GM12878 (cell line): ENCODE measurements around the gene CCNYL1. TPM values are rescaled to one million over a fixed set of nuclear protein-coding genes. Genes with fewer than 3 reads are reported as not detected.

Experiments
- ATAC-seq: fragments of 200-7000 bp; cut with Tn5 transposase; 3 replicates; pipeline ENCODE4 v1.9.1; 2020; ENCODE audit warnings: mild to moderate bottlenecking, moderate library complexity
- BruUV-seq: library from RNA; stranded (reverse); fragments of 400-500 nt; replicated peaks from 2 replicates; lab custom pipeline; 2021; lab: Mats Ljungman, UMichigan
- CTCF ChIA-PET: fragments of 300-600 bp; sonication (Branson Sonifier 250); formaldehyde crosslinking; extraction: SDS; loops from one replicate; lab custom pipeline; 2021; ENCODE audit warnings: inconsistent platforms; lab: Yijun Ruan, JAX
- POLR2A ChIA-PET: fragments of 350-600 bp; formaldehyde crosslinking; extraction: SDS; loops from one replicate; lab custom pipeline; 2021; ENCODE audit warnings: inconsistent platforms; lab: Charles Lee
- RAD21 ChIA-PET: fragments of 300-600 bp; sonication (Branson Sonifier 250); formaldehyde crosslinking; loops from one replicate; lab custom pipeline; 2023; ENCODE audit warnings: antibody characterized with exemption; ENCODE audit not compliant: unreplicated experiment; lab: Charles Lee
- SMC1A ChIA-PET: fragments of 300-600 bp; sonication (Branson Sonifier 250); formaldehyde crosslinking; loops from one replicate; lab custom pipeline; 2023; ENCODE audit not compliant: unreplicated experiment, uncharacterized antibody; lab: Charles Lee
- DNase-seq: peaks from one replicate; pipeline ENCODE4 v3.0.0-alpha.2; 2011; ENCODE audit warnings: low read depth, low spot score
- FAIRE-seq: peaks from 3 replicates; lab custom pipeline; 2011; peaks lifted over from hg19 to GRCh38; lab: Jason Lieb, UNC
- H2AFZ ChIP-seq: 2 replicates; pipeline ENCODE4 v1.6.0; 2011; ENCODE audit warnings: low read depth, low read length, control low read depth; ENCODE audit not compliant: control insufficient read depth
- H3K27ac ChIP-seq: 2 replicates; pipeline ENCODE4 v1.5.1; 2011; ENCODE audit warnings: control low read depth; ENCODE audit not compliant: control insufficient read depth, insufficient read depth
- H3K27me3 ChIP-seq, 2 experiments: replicated peaks in 1 of 2; 2 replicates each; pipeline versions ENCODE4 v1.6.0 to v1.6.1; 2011; ENCODE audit warnings: low read length in 1 of 2; ENCODE audit not compliant: control insufficient read depth in 2 of 2, insufficient read depth in 2 of 2
- H3K36me3 ChIP-seq, 2 experiments: 2 replicates each; pipeline ENCODE4 v1.5.1; 2011; ENCODE audit warnings: low read length in 1 of 2; ENCODE audit not compliant: control insufficient read depth in 2 of 2, insufficient read depth in 2 of 2
- H3K4me1 ChIP-seq: 2 replicates; pipeline ENCODE4 v1.6.1; 2011; ENCODE audit warnings: mild to moderate bottlenecking, low read length, moderate library complexity, mixed read lengths; ENCODE audit not compliant: control insufficient read depth, insufficient read depth
- H3K4me2 ChIP-seq: 2 replicates; pipeline ENCODE4 v1.6.0; 2011; ENCODE audit warnings: control low read depth; ENCODE audit not compliant: control insufficient read depth, insufficient read depth
- H3K4me3 ChIP-seq: fragments of 200-600 bp; sonication (generic); 2 replicates; pipeline ENCODE4 v1.5.1; 2016
- H3K79me2 ChIP-seq: 2 replicates; pipeline ENCODE4 v1.6.0; 2011; ENCODE audit warnings: low read length; ENCODE audit not compliant: control insufficient read depth, insufficient read depth
- H3K9ac ChIP-seq: 2 replicates; pipeline ENCODE4 v1.8.0; 2011; ENCODE audit warnings: low read length, control low read depth, mixed read lengths; ENCODE audit not compliant: control insufficient read depth, insufficient read depth
- H3K9me3 ChIP-seq: replicated peaks from 3 replicates; pipeline ENCODE4 v1.5.1; 2011; ENCODE audit warnings: mild to moderate bottlenecking, low read length; ENCODE audit not compliant: control insufficient read depth, insufficient read depth
- H4K20me1 ChIP-seq: 2 replicates; pipeline ENCODE4 v1.6.0; 2011; ENCODE audit not compliant: control insufficient read depth, insufficient read depth
- BACH1 ChIP-seq: fragments of 450-650 bp; IDR thresholded peaks from 2 replicates; pipeline ENCODE4 v1.6.1; 2017; ENCODE audit warnings: mild to moderate bottlenecking, borderline replicate concordance
- DPF2 ChIP-seq: fragments of 450-650 bp; IDR thresholded peaks from 2 replicates; pipeline ENCODE4 v1.6.1; 2017; ENCODE audit warnings: mild to moderate bottlenecking
- EGR1 ChIP-seq, 2 experiments: IDR thresholded peaks; 1 replicate in 1 of 2; 2 replicates in 1 of 2; pipeline ENCODE4 v1.6.1; 2011 to 2012; ENCODE audit warnings: low read depth in 2 of 2, low read length in 2 of 2, borderline replicate concordance in 1 of 2, mild to moderate bottlenecking in 1 of 2, moderate library complexity in 1 of 2
- MTA2 ChIP-seq: fragments of 450-650 bp; IDR thresholded peaks from 2 replicates; pipeline ENCODE4 v1.6.1; 2016; ENCODE audit warnings: low read depth, mild to moderate bottlenecking, moderate library complexity
- WGBS: methylation state at CpG from one replicate; pipeline ENCODE4 v1.1.6; 2016; ENCODE audit warnings: low lambda C conversion rate; ENCODE audit not compliant: insufficient replicate concordance, insufficient coverage; ENCODE audit errors: missing lambda C conversion rate; 5-methylcytosine and 5-hydroxymethylcytosine counted together
- in situ Hi-C: fragments of 300-500 bp; cut with MboI; formaldehyde crosslinking; loops from 9 replicates; pipeline ENCODE4 v1.14.3; 2018; ENCODE audit warnings: mixed read lengths
- intact Hi-C: fragments of 100-400 bp; cut with micrococcal nuclease; formaldehyde crosslinking; loops from one replicate; pipeline ENCODE4 v1.14.2; 2022; ENCODE audit not compliant: unreplicated experiment
- polyA plus RNA-seq, 11 experiments: library from polyadenylated mRNA; depleted of rRNA in 4 of 11; unstranded in 6 of 11; stranded (reverse) in 5 of 11; fragments of >200 nt; fragmentation: Nextera tagmentation in 4 of 11; fragmentation: Illumina TruSeq in 1 of 11; extraction: Ambion mirVana in 4 of 11; extraction: Trizol in 1 of 11; gene quantifications; 1 replicate in 1 of 11; 2 replicates in 10 of 11; pipeline versions ENCODE4 v1.2.1 to v1.2.3, GENCODE V29; 2011 to 2016; ENCODE audit warnings: inconsistent platforms in 2 of 11, missing spikeins in 2 of 11, low read depth in 1 of 11
- total RNA-seq, 4 experiments: library from RNA; depleted of rRNA in 3 of 4; stranded (reverse); fragments of >200 nt in 3 of 4; fragmentation: Illumina TruSeq in 1 of 4; extraction: Trizol in 1 of 4; gene quantifications; 2 replicates each; pipeline versions ENCODE4 v1.2.1 to v1.2.3, GENCODE V29; 2013 to 2021
- TF ChIP-seq, protein P1 (sequence below), 3 experiments: IDR thresholded peaks in 2 of 3; conservative IDR thresholded peaks in 1 of 3; 2 replicates each; pipeline ENCODE4 v1.5.1; 2011; ENCODE audit warnings: low read depth in 3 of 3, low read length in 3 of 3, mild to moderate bottlenecking in 3 of 3, control low read depth in 2 of 3, moderate library complexity in 2 of 3, inconsistent platforms in 1 of 3, mixed read lengths in 1 of 3; ENCODE audit not compliant: control insufficient read depth in 2 of 3, insufficient read depth in 1 of 3; ENCODE audit errors: extremely low read depth in 1 of 3
- TF ChIP-seq, protein P2 (sequence below): fragments of 450-650 bp; IDR thresholded peaks from 2 replicates; pipeline ENCODE4 v1.6.1; 2016; ENCODE audit warnings: mild to moderate bottlenecking, moderate library complexity, borderline replicate concordance

CCNYL1 gene
- total and polyA plus RNA-seq, 10 of the 15 experiments (the other 5 are each of a cell fraction or from before 2014, with no cell fraction given), result 1.8 to 12.3 (median 5.9) TPM

DNA sequence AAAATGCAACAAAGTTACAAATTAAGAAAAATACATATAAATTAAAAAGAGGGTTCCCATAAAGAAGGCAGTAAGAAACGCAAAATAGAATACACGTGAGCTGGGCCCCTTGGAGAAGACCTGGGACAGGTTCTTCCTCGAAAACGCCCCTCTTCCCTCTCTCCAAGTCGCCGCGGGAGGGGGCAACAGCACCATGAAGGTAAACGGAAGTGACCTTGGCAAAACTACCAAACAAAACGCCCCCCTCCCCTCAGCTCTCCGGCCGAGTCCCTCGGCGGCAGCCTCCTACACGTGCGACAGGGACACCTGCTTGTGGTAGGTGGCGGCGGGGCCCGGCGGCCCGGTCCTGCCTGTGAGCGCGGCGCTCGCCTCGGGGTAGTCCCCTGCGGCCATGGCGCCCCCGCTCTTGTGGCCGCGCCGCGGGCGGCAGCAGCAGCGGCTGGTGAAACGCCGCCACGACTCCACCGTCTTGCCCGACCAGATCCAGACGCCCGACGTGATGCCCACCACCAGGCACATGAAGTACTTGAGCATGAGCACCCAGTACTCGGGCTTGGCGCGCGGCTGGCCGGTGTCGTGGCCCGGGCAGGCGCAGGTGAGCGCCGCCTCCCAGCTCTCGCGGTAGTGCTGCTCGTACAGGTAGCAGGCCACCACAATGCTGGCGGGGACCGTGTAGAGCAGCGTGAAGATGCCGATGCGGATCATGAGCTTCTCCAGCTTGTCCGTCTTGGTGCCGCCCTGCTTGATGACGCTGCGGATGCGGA is 55.4 kb downstream of the CCNYL1 start (continued):
- TF ChIP-seq, protein P1, sequence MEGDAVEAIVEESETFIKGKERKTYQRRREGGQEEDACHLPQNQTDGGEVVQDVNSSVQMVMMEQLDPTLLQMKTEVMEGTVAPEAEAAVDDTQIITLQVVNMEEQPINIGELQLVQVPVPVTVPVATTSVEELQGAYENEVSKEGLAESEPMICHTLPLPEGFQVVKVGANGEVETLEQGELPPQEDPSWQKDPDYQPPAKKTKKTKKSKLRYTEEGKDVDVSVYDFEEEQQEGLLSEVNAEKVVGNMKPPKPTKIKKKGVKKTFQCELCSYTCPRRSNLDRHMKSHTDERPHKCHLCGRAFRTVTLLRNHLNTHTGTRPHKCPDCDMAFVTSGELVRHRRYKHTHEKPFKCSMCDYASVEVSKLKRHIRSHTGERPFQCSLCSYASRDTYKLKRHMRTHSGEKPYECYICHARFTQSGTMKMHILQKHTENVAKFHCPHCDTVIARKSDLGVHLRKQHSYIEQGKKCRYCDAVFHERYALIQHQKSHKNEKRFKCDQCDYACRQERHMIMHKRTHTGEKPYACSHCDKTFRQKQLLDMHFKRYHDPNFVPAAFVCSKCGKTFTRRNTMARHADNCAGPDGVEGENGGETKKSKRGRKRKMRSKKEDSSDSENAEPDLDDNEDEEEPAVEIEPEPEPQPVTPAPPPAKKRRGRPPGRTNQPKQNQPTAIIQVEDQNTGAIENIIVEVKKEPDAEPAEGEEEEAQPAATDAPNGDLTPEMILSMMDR (IDR thresholded peaks at IDR 0.05 in 2 of 3, conservative IDR thresholded peaks at IDR 0.05 in 1 of 3; ENCODE audit: control insufficient read depth in 2 of 3, extremely low read depth in 1 of 3, insufficient read depth in 1 of 3, low read depth in 3 of 3, low read length in 3 of 3), result peak in 2 of 3 experiments; percentile 10 to 21; a peak in 1 of 6 replicates

- Histone ChIP-seq H4K20me1 (no peaks in the 10 kb centered on the region), H3K4me2 (peak overlapping the region; percentile 100; the same call in 1 of the 2 replicates), H3K4me3 (peak overlapping the region; percentile 46; the same call in 1 of the 2 replicates), H3K27ac (no peak overlapping the region), H3K9ac (no peak overlapping the region), H3K4me1 (peaks cover 17% of the 10 kb centered on the region), H2AFZ (no peak overlapping the region), H3K27me3 (no peaks in the 10 kb centered on the region; a peak in 2 of 4 replicates), H3K79me2 (no peaks in the 10 kb centered on the region), H3K9me3 (no peaks in the 10 kb centered on the region; the same call in 2 of the 3 replicates), H3K36me3 (no peaks in the 10 kb centered on the region)
- SMC1A ChIA-PET, result interaction anchor here (0.8 to 2.3 kb wide), 4 partner anchors 205 to 273 kb away, joined by 4 to 25 read pairs (median 10); no protein-coding TSS in a partner anchor
- FAIRE-seq, result peak; percentile 7
- RAD21 ChIA-PET, result interaction anchor here (2.0 to 2.3 kb wide), 2 partner anchors 205 to 273 kb away, joined by 5 to 12 read pairs; no protein-coding TSS in a partner anchor
- BruUV-seq, result no TSS peak
- POLR2A ChIA-PET, result interaction anchor here (0.6 kb wide), 1 partner anchor 49 kb away, joined by 4 read pairs; no protein-coding TSS in a partner anchor
- no peak for DNase-seq
- in situ Hi-C loops (no loop called here), intact Hi-C loops (loop anchor here (1.0 to 5.0 kb wide), 2 partner anchors 206 to 265 kb away; no protein-coding TSS in a partner anchor)
- 95% methylated on average over 56 of the region's 56 CpGs for WGBS
- TF ChIP-seq MTA2 (no peak), BACH1 (no peak), DPF2 (no peak), EGR1 (IDR thresholded peaks at IDR 0.05; ENCODE audit: borderline replicate concordance in 1 of 2, low read depth in 2 of 2, low read length in 2 of 2) (no peak)
- TF ChIP-seq, protein P1 (IDR thresholded peaks at IDR 0.05 in 2 of 3, conservative IDR thresholded peaks at IDR 0.05 in 1 of 3; ENCODE audit: control insufficient read depth in 2 of 3, extremely low read depth in 1 of 3, insufficient read depth in 1 of 3, low read depth in 3 of 3, low read length in 3 of 3), result peak in 1 of 3 experiments; percentile 8; a peak in 2 of 6 replicates
- TF ChIP-seq, protein P2, sequence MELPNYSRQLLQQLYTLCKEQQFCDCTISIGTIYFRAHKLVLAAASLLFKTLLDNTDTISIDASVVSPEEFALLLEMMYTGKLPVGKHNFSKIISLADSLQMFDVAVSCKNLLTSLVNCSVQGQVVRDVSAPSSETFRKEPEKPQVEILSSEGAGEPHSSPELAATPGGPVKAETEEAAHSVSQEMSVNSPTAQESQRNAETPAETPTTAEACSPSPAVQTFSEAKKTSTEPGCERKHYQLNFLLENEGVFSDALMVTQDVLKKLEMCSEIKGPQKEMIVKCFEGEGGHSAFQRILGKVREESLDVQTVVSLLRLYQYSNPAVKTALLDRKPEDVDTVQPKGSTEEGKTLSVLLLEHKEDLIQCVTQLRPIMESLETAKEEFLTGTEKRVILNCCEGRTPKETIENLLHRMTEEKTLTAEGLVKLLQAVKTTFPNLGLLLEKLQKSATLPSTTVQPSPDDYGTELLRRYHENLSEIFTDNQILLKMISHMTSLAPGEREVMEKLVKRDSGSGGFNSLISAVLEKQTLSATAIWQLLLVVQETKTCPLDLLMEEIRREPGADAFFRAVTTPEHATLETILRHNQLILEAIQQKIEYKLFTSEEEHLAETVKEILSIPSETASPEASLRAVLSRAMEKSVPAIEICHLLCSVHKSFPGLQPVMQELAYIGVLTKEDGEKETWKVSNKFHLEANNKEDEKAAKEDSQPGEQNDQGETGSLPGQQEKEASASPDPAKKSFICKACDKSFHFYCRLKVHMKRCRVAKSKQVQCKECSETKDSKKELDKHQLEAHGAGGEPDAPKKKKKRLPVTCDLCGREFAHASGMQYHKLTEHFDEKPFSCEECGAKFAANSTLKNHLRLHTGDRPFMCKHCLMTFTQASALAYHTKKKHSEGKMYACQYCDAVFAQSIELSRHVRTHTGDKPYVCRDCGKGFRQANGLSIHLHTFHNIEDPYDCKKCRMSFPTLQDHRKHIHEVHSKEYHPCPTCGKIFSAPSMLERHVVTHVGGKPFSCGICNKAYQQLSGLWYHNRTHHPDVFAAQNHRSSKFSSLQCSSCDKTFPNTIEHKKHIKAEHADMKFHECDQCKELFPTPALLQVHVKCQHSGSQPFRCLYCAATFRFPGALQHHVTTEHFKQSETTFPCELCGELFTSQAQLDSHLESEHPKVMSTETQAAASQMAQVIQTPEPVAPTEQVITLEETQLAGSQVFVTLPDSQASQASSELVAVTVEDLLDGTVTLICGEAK, result no peak
- CTCF ChIA-PET, result interaction anchor here (0.8 to 6.5 kb wide), 4 partner anchors 24 to 305 kb away, joined by 4 to 56 read pairs (median 8); no protein-coding TSS in a partner anchor
- ATAC-seq, result no peak
These were observed 56.2 kb downstream of the CCNYL1 start for GRCh38 chr2:207767461-207768167.
